AG04449 (cell line): Measurements from ENCODE around the gene SORBS1.

Experiments
- CTCF ChIA-PET: fragments of 350-600 bp; formaldehyde crosslinking; extraction: SDS; loops from one replicate; lab custom pipeline; 2021; ENCODE audit warnings: antibody characterized with exemption; lab: Yijun Ruan, JAX
- POLR2A ChIA-PET: fragments of 400-600, 350-600 bp; formaldehyde crosslinking; extraction: SDS; loops from one replicate; lab custom pipeline; 2020; ENCODE audit warnings: antibody characterized with exemption, inconsistent platforms; lab: Yijun Ruan, JAX
- DNase-seq: peaks from one replicate; pipeline ENCODE4 v3.0.0-alpha.2; 2010; ENCODE audit warnings: low read depth, low spot score
- H3K4me3 ChIP-seq: 2 replicates; pipeline ENCODE4 v1.5.1; 2011; ENCODE audit warnings: low read depth, mild to moderate bottlenecking, control low read depth, low read length
- CTCF ChIP-seq: IDR thresholded peaks from one replicate; pipeline ENCODE4 v1.5.1; 2011; ENCODE audit warnings: mild to moderate bottlenecking, moderate library complexity, low read length, control low read depth, inconsistent platforms; ENCODE audit not compliant: insufficient read depth; ENCODE audit errors: missing control alignments

Gene SORBS1

GRCh38 chr10:95286707-95287106 is 274.5 kb downstream of the SORBS1 start:
- no peak for TF ChIP-seq CTCF
- ChIA-PET CTCF (interaction anchor here (1.0 to 3.3 kb wide), 4 partner anchors 10 to 172 kb away, joined by 3 to 13 read pairs (median 8); no protein-coding TSS in a partner anchor), POLR2A (no interaction called here)
- no peak for DNase-seq
- H3K4me3 ChIP-seq: no peak overlapping the region

GRCh38 chr10:95285556-95285955 is 275.6 kb downstream of the SORBS1 start:
- POLR2A ChIA-PET: no interaction called here

GRCh38 chr10:95284807-95285206 is 276.4 kb downstream of the SORBS1 start:
- CTCF ChIA-PET: interaction anchor here (1.0 to 2.0 kb wide), 3 partner anchors 8 to 42 kb away, joined by 4 to 5 read pairs (median 4); no protein-coding TSS in a partner anchor
- no peak for TF ChIP-seq CTCF
- no peak overlapping the region for H3K4me3 ChIP-seq
- DNase-seq: no peak
- POLR2A ChIA-PET: no interaction called here

More at GRCh38 chr10:95285556-95285955, 275.6 kb downstream of the SORBS1 start:
- CTCF ChIA-PET: interaction anchor here (1.0 to 2.0 kb wide), 4 partner anchors 9 to 173 kb away, joined by 3 to 5 read pairs (median 4); no protein-coding TSS in a partner anchor
- no peak for DNase-seq
- no peak for TF ChIP-seq CTCF
- H3K4me3 ChIP-seq: no peak overlapping the region

GRCh38 chr10:95282107-95282506 is 279.1 kb downstream of the SORBS1 start:
- H3K4me3 ChIP-seq: no peak overlapping the region
- DNase-seq: no peak
- CTCF ChIA-PET: interaction anchor here (1.5 to 1.8 kb wide), 2 partner anchors 9 to 82 kb away, joined by 3 read pairs; partner anchors contain the start of gene PDLIM1
- POLR2A ChIA-PET: no interaction called here
- no peak for TF ChIP-seq CTCF

- DNase-seq: no peak
- ChIA-PET POLR2A (no interaction called here), CTCF (interaction anchor here (1.0 to 1.6 kb wide), 3 partner anchors 10 to 82 kb away, joined by 3 to 7 read pairs (median 3); partner anchors contain the start of gene PDLIM1)
- H3K4me3 ChIP-seq: no peak overlapping the region
- TF ChIP-seq CTCF: no peak
Observed at GRCh38 chr10:95281206-95281605, 280.0 kb downstream of the SORBS1 start.

- DNase-seq: no peak
- no peak for TF ChIP-seq CTCF
- ChIA-PET POLR2A (no interaction called here), CTCF (interaction anchor here (1.2 to 1.6 kb wide), 2 partner anchors 15 to 37 kb away, joined by 4 to 7 read pairs; no protein-coding TSS in a partner anchor)
- no peak overlapping the region for H3K4me3 ChIP-seq
Observed at GRCh38 chr10:95280637-95281036, 280.5 kb downstream of the SORBS1 start.
